ENCODE data around the gene NXPE4.

Gene NXPE4

DNA sequence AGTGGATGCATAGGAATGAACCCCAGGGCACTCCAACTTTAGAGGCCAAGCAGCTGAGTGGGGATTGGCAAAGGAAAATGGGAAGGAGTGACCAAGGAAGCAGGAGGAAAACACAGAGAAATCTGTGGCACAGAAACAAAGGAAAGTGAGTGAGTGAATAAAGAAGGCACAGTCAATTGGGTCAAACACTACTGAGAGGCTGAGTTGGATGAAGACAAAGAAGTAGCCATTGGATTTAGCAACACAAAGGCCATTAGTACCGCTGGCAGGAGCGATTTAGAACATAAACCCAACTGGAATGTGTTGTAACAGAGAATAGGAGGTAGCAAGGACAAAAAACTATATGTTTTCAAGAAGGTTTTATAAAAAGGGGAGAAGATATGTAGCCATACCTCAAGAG, 29.3 kb downstream of the NXPE4 start:
- Histone ChIP-seq H3K27me3 (ENCODE audit: insufficient read depth, poor library complexity, severe bottlenecking) (peaks cover 2% of the 10 kb centered on the region), H3K4me3 (replicated peaks; ENCODE audit: insufficient read depth, low read length) (no peak overlapping the region), H3K27ac (replicated peaks) (no peak overlapping the region)
- DNase-seq (ENCODE audit: low read depth in 1 of 2, low spot score in 1 of 2) = no peak
- TF ChIP-seq SPI1 (IDR thresholded peaks at IDR 0.05; ENCODE audit: borderline replicate concordance, low read depth) = no peak
- no peak for TF ChIP-seq GABPA (IDR thresholded peaks at IDR 0.05; ENCODE audit: low read depth)
- TF ChIP-seq, protein P1, sequence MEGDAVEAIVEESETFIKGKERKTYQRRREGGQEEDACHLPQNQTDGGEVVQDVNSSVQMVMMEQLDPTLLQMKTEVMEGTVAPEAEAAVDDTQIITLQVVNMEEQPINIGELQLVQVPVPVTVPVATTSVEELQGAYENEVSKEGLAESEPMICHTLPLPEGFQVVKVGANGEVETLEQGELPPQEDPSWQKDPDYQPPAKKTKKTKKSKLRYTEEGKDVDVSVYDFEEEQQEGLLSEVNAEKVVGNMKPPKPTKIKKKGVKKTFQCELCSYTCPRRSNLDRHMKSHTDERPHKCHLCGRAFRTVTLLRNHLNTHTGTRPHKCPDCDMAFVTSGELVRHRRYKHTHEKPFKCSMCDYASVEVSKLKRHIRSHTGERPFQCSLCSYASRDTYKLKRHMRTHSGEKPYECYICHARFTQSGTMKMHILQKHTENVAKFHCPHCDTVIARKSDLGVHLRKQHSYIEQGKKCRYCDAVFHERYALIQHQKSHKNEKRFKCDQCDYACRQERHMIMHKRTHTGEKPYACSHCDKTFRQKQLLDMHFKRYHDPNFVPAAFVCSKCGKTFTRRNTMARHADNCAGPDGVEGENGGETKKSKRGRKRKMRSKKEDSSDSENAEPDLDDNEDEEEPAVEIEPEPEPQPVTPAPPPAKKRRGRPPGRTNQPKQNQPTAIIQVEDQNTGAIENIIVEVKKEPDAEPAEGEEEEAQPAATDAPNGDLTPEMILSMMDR (IDR thresholded peaks at IDR 0.05; ENCODE audit: insufficient read depth, low read length) = no peak
- no peak for TF ChIP-seq POLR2AphosphoS5 (IDR thresholded peaks at IDR 0.05; ENCODE audit: low read depth)

DNA sequence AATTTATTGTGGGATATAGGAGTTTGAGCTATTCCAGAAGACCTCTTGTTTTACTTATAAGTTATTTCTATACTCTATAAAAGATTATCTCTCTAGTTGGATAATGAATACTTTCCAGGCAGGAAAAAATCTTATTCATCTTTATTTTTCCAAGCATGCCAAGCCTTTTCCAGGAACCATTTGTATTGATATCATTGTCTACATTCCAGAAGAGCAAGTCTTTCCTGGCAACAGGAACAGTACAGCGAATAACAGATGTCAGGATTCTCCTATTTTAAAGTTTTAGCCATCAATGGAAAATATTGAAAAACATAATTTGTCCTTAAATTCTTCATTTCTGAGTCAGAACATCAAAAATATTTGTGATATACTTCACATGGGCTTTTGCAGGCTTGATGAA, 30.8 kb downstream of the NXPE4 start:
- H3K4me3 ChIP-seq (replicated peaks; ENCODE audit: insufficient read depth, low read length) = no peak overlapping the region
- H3K27ac ChIP-seq (replicated peaks) = no peak overlapping the region
- no peak for TF ChIP-seq GABPA (IDR thresholded peaks at IDR 0.05; ENCODE audit: low read depth)
- no peak for TF ChIP-seq POLR2AphosphoS5 (IDR thresholded peaks at IDR 0.05; ENCODE audit: low read depth)
- TF ChIP-seq, protein P1 (IDR thresholded peaks at IDR 0.05; ENCODE audit: insufficient read depth, low read length) = no peak
- TF ChIP-seq, protein P2, sequence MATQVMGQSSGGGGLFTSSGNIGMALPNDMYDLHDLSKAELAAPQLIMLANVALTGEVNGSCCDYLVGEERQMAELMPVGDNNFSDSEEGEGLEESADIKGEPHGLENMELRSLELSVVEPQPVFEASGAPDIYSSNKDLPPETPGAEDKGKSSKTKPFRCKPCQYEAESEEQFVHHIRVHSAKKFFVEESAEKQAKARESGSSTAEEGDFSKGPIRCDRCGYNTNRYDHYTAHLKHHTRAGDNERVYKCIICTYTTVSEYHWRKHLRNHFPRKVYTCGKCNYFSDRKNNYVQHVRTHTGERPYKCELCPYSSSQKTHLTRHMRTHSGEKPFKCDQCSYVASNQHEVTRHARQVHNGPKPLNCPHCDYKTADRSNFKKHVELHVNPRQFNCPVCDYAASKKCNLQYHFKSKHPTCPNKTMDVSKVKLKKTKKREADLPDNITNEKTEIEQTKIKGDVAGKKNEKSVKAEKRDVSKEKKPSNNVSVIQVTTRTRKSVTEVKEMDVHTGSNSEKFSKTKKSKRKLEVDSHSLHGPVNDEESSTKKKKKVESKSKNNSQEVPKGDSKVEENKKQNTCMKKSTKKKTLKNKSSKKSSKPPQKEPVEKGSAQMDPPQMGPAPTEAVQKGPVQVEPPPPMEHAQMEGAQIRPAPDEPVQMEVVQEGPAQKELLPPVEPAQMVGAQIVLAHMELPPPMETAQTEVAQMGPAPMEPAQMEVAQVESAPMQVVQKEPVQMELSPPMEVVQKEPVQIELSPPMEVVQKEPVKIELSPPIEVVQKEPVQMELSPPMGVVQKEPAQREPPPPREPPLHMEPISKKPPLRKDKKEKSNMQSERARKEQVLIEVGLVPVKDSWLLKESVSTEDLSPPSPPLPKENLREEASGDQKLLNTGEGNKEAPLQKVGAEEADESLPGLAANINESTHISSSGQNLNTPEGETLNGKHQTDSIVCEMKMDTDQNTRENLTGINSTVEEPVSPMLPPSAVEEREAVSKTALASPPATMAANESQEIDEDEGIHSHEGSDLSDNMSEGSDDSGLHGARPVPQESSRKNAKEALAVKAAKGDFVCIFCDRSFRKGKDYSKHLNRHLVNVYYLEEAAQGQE (IDR thresholded peaks at IDR 0.05; ENCODE audit: insufficient replicate concordance, low read depth) = no peak
- no peak for TF ChIP-seq SPI1 (IDR thresholded peaks at IDR 0.05; ENCODE audit: borderline replicate concordance, low read depth)
- peaks cover 3% of the 10 kb centered on the region for H3K27me3 ChIP-seq (ENCODE audit: insufficient read depth, poor library complexity, severe bottlenecking)
- no peak for DNase-seq (ENCODE audit: low read depth in 1 of 2, low spot score in 1 of 2)

DNA sequence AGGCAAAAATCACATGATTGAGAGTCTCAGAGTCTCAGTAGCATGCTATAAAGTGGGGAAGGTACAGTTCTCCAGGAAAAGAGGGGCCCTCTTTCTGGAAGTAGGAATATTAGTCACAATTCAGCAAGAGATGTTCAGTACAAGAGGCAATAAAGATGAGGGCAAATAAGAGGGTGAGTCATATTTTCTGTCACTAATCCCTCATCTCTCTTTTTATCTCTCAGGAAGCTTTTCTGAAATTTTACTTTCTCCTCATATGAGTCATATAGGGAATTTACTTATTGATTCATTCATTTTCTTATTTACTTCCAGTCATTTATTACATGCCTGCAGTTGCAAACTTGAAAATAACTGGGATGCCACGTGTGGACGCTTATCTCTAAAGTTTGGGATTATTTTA, 32.5 kb downstream of the NXPE4 start:
- TF ChIP-seq, protein P1 (IDR thresholded peaks at IDR 0.05; ENCODE audit: insufficient read depth, low read length) = no peak
- TF ChIP-seq SPI1 (IDR thresholded peaks at IDR 0.05; ENCODE audit: borderline replicate concordance, low read depth) = no peak
- TF ChIP-seq, protein P2 (IDR thresholded peaks at IDR 0.05; ENCODE audit: insufficient replicate concordance, low read depth) = no peak
- TF ChIP-seq POLR2AphosphoS5 (IDR thresholded peaks at IDR 0.05; ENCODE audit: low read depth) = no peak
- TF ChIP-seq GABPA (IDR thresholded peaks at IDR 0.05; ENCODE audit: low read depth) = no peak
- Histone ChIP-seq H3K27me3 (ENCODE audit: insufficient read depth, poor library complexity, severe bottlenecking) (peaks cover 6% of the 10 kb centered on the region), H3K4me3 (replicated peaks; ENCODE audit: insufficient read depth, low read length) (no peak overlapping the region), H3K27ac (replicated peaks) (no peak overlapping the region)
- DNase-seq (ENCODE audit: low read depth in 1 of 2, low spot score in 1 of 2) = no peak

Data from HL-60 (cell line).